Gastroesophageal sphincter (tissue), 3 donors: ENCODE results near the gene MAGOH.

Experiments
- CTCF ChIP-seq, 4 experiments: fragments of 200-600 bp in 2 of 4; fragments of 450-650 bp in 2 of 4; sonication (generic) in 1 of 4; IDR thresholded peaks; one replicate each; pipeline ENCODE4 v1.5.1; 2017 to 2019; ENCODE audit warnings: antibody characterized with exemption in 4 of 4, mild to moderate bottlenecking in 2 of 4, moderate library complexity in 2 of 4
- POLR2A ChIP-seq, 2 donors: fragments of 450-650 bp; IDR thresholded peaks; one replicate each; pipeline ENCODE4 v1.6.1; 2017; ENCODE audit warnings: antibody characterized with exemption in 2 of 2, mild to moderate bottlenecking in 2 of 2, moderate library complexity in 1 of 2
- POLR2AphosphoS5 ChIP-seq: sonication (generic); formaldehyde crosslinking; IDR thresholded peaks from one replicate; pipeline ENCODE4 v1.6.1; 2017; ENCODE audit warnings: antibody characterized with exemption

- TF ChIP-seq POLR2AphosphoS5 (no peak), CTCF (IDR thresholded peaks at IDR 0.05) (no peak), POLR2A (IDR thresholded peaks at IDR 0.05) (no peak)
Measured at GRCh38 chr1:53220962-53221286, 17.4 kb downstream of the MAGOH start.
